Mesodermal cell (in vitro differentiated cells): Measurements from ENCODE around the gene ZNF33B.

Source experiments
- H3K27ac ChIP-seq: 2 replicates; pipeline ENCODE4 v1.7.0; 2013; ENCODE audit warnings: mild to moderate bottlenecking, low read depth, low read length, moderate library complexity; ENCODE audit not compliant: severe bottlenecking
- H3K36me3 ChIP-seq: 2 replicates; pipeline ENCODE4 v1.7.1; 2013; ENCODE audit warnings: mild to moderate bottlenecking, low read length, moderate library complexity; ENCODE audit not compliant: control insufficient read depth, insufficient read depth
- H3K4me1 ChIP-seq: one replicate; pipeline ENCODE4 v1.7.1; 2013; ENCODE audit warnings: mild to moderate bottlenecking, low read length; ENCODE audit not compliant: insufficient read depth, control insufficient read depth, poor library complexity, severe bottlenecking
- H3K4me3 ChIP-seq: 2 replicates; pipeline ENCODE4 v1.7.0; 2013; ENCODE audit warnings: low read length, control low read depth, mild to moderate bottlenecking; ENCODE audit not compliant: insufficient read depth, poor library complexity, severe bottlenecking; ENCODE audit errors: extremely low read depth
- H3K9me3 ChIP-seq: 2 replicates; pipeline ENCODE4 v1.7.1; 2013; ENCODE audit warnings: mild to moderate bottlenecking, low read length, moderate library complexity; ENCODE audit not compliant: control insufficient read depth
- WGBS, 2 experiments: methylation state at CpG; one replicate each; pipeline ENCODE4 v1.1.5; 2013; ENCODE audit warnings: missing lambda C conversion rate in 2 of 2; ENCODE audit not compliant: insufficient coverage in 2 of 2; 5-methylcytosine and 5-hydroxymethylcytosine counted together

Gene ZNF33B

GRCh38 chr10:42615419-42615818 lies 23.0 kb downstream of the ZNF33B start:
- H3K4me3 ChIP-seq, result no peak overlapping the region
- H3K4me1 ChIP-seq, result no peaks in the 10 kb centered on the region
- 92% methylated on average over 3 of the region's 3 CpGs for WGBS, 2 experiments
- H3K27ac ChIP-seq, result no peak overlapping the region
- H3K36me3 ChIP-seq, result peaks cover 39% of the 10 kb centered on the region
- H3K9me3 ChIP-seq, result no peaks in the 10 kb centered on the region

- no peaks in the 10 kb centered on the region for H3K4me1 ChIP-seq
- H3K4me3 ChIP-seq, result no peak overlapping the region
- H3K36me3 ChIP-seq, result peaks cover 26% of the 10 kb centered on the region
- no peaks in the 10 kb centered on the region for H3K9me3 ChIP-seq
- no peak overlapping the region for H3K27ac ChIP-seq
- WGBS, 2 experiments, result 80% methylated on average over 1 of the region's 1 CpG; no CpG with 5 or more reads in 1 of the 2 experiments
These were observed 28.5 kb downstream of the ZNF33B start for GRCh38 chr10:42609872-42610271.

DNA sequence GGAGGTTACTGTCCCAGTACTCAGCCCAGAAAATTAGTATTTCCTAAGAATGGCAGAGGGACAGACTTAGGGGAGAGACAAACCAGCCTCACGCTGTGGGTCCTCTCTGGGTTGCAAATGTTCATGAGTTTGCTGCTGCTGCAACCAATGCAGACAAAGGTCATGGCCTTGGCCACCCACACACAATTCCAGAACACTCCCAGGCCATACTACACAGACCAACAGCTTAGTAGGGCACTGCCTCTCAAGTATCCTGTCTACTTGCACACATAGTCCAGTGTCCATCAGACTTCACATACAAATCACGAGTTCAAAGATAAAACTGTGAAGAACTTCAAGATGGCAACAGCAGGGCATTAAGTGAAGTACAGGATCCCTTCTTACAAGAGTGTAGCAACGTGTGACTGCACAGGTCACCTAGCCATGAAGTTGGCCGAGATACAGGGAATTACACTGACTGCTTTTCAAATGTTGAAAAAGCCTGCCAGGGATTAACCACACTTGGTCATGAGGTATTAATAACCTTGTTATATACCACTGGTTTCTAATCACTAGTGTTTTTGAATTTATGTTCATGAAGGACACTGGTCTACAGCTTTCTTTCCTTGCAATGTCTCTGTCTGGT lies 40.0 kb downstream of the ZNF33B start:
- 93 to 97% methylated on average over 3 to 4 of the region's 4 CpGs for WGBS, 2 experiments
- Histone ChIP-seq H3K4me1 (no peaks in the 10 kb centered on the region), H3K36me3 (peaks cover 47% of the 10 kb centered on the region), H3K4me3 (no peak overlapping the region), H3K9me3 (peaks cover 18% of the 10 kb centered on the region), H3K27ac (no peak overlapping the region)

DNA sequence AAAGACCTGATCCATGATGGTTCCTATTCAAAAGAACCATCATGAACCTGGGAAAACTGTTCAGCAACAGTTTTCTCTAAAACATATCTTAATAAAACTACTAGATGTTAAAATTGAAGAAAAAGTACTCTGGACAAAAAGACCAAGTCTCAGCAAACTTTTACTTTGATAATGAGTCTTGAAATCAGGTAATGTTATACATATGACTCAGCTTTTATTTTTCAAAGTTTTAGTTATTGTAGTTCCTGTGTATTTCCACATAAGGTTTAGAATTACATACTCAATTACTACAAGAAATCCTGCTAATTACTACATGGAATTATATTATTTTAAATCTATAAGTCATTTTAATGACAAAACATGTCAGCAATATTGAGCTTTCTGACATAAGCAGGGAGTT lies 42.2 kb downstream of the ZNF33B start:
- H3K27ac ChIP-seq, result no peak overlapping the region
- no peaks in the 10 kb centered on the region for H3K4me1 ChIP-seq
- no peak overlapping the region for H3K4me3 ChIP-seq
- peaks cover 55% of the 10 kb centered on the region for H3K36me3 ChIP-seq
- peaks cover 31% of the 10 kb centered on the region for H3K9me3 ChIP-seq

DNA sequence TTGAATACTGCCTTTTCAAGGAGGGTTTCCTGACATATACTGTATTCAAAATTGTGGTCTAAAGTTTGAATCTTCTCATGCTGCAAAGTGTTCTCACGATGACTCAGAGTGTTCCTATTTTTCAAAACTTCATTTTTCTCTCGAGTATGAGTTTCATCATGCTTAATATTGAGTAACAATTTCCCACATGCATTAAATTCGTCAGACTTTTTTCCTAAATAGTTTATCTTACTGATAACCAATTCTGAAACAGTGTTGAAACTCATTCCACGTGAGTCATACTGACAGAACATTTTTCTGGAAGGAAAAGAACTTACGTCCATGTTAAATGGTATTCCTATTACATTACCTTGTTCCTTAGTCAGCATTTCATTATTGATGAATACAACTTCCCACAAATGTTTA lies 44.1 kb downstream of the ZNF33B start:
- Histone ChIP-seq H3K9me3 (peaks cover 31% of the 10 kb centered on the region), H3K27ac (no peak overlapping the region), H3K4me1 (no peaks in the 10 kb centered on the region), H3K4me3 (no peak overlapping the region), H3K36me3 (peaks cover 67% of the 10 kb centered on the region)
- 30 to 82% methylated on average over 2 to 5 of the region's 5 CpGs for WGBS, 2 experiments

DNA sequence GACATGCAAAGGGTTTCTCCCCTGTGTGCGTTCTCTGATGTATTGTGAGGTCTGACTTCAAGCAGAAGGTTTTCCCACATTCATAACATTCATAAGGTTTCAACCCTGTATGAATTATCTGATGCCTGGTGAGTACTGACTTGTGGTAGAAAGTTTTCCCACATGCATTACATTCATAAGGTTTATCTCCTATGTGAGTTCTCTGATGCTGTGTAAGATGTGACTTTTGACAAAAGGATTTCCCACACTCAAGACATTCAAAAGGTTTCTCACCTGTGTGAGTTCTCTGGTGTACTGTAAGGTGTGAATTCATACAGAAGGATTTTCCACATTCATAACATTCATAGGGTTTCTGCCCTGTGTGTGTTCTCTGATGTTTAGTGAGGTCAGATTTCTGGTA lies 45.1 kb downstream of the ZNF33B start:
- Histone ChIP-seq H3K36me3 (peaks cover 71% of the 10 kb centered on the region), H3K4me3 (no peak overlapping the region), H3K9me3 (peaks cover 31% of the 10 kb centered on the region)

DNA sequence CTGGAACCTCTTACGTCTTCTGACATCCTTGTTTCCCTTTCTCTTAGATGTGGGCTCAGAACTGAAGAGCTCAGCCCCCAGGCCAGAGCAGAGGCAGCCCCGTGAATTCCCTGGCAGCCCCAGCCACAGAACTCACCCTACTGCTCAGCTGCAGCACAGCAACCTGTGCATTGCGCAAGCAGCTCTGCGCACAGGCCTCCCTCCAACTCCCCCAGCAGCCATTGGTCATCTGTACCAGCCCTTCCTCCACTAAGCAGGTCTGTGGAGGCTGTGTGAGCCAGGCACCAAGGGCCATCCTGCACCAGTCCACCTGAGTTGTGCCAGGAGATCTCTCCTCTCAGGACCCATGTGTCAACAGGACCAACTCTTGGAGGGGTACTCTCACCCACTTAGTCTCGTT lies 54.5 kb downstream of the ZNF33B start:
- H3K36me3 ChIP-seq, result peaks cover 5% of the 10 kb centered on the region
- H3K4me1 ChIP-seq, result no peaks in the 10 kb centered on the region
- H3K4me3 ChIP-seq, result no peak overlapping the region
- H3K9me3 ChIP-seq, result no peaks in the 10 kb centered on the region
- no peak overlapping the region for H3K27ac ChIP-seq
- WGBS, 2 experiments, result 88% methylated on average over 4 to 5 of the region's 5 CpGs

More for the DNA sequence above, 45.1 kb downstream of the ZNF33B start:
- H3K27ac ChIP-seq, result no peak overlapping the region
- WGBS, 2 experiments, result no CpG with 5 or more reads among the region's 1 CpG
- no peaks in the 10 kb centered on the region for H3K4me1 ChIP-seq

GRCh38 chr10:42578019-42578418 lies 60.4 kb downstream of the ZNF33B start:
- H3K9me3 ChIP-seq, result peaks cover 6% of the 10 kb centered on the region
- H3K4me3 ChIP-seq, result no peak overlapping the region
- no peaks in the 10 kb centered on the region for H3K4me1 ChIP-seq
- no peaks in the 10 kb centered on the region for H3K36me3 ChIP-seq
- H3K27ac ChIP-seq, result no peak overlapping the region
- WGBS, 2 experiments, result 70 to 78% methylated on average over 5 to 6 of the region's 7 CpGs

DNA sequence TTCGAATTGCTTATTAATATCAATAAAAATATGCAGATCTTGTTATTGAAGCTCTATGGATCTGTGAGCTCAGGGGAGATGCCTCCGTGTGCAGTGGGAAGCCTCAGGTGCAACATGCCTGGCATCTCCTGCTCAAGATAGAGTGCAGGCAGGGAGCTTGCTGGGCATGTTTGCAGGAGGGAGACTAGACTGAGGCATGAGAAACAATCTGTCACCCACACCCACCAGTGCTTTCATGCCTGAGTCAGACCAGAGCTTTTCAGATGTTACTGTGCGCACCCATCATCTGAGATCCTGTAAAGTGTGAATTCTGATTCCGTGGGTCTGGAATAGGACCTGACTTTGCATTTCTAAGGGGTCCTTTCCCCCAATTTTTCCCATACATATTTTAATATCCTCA lies 62.0 kb downstream of the ZNF33B start:
- 83 to 94% methylated on average over 1 to 2 of the region's 4 CpGs for WGBS, 2 experiments
- no peak overlapping the region for H3K27ac ChIP-seq
- no peak overlapping the region for H3K4me3 ChIP-seq
- peaks cover 16% of the 10 kb centered on the region for H3K9me3 ChIP-seq
- no peaks in the 10 kb centered on the region for H3K4me1 ChIP-seq
- no peaks in the 10 kb centered on the region for H3K36me3 ChIP-seq

GRCh38 chr10:42574336-42574735 lies 64.0 kb downstream of the ZNF33B start:
- WGBS, 2 experiments, result 68 to 84% methylated on average over 4 of the region's 5 CpGs
- Histone ChIP-seq H3K9me3 (peaks cover 19% of the 10 kb centered on the region), H3K36me3 (no peaks in the 10 kb centered on the region), H3K4me3 (no peak overlapping the region), H3K27ac (no peak overlapping the region), H3K4me1 (no peaks in the 10 kb centered on the region)

DNA sequence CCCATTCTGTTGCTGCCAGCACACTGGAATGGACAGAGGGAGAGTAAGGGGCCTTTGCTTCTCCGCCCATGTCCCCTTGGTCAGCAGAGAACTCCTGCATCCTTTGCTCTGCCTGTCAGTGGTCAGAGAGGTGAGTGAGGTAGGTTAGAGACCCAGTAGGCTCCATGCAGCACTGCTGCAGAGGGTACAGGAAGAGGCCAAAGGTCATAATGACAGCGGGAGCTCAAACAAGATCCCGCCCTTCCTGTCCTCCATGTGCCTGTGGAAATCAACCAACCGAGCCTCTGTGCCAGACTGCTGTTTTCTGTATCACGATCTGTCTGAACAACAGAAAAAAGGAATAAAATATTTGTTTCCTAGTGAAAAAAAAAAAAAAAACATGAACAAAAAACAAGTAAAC lies 81.4 kb downstream of the ZNF33B start:
- Histone ChIP-seq H3K4me1 (peaks cover under 1% of the 10 kb centered on the region), H3K27ac (no peak overlapping the region), H3K4me3 (no peak overlapping the region), H3K36me3 (no peaks in the 10 kb centered on the region), H3K9me3 (no peaks in the 10 kb centered on the region)
- 72 to 74% methylated on average over 3 to 4 of the region's 5 CpGs for WGBS, 2 experiments
